Mesodermal cell (in vitro differentiated cells): ENCODE data around the gene LDLRAD4.

Experiments used
- H3K27ac ChIP-seq: 2 replicates; pipeline ENCODE4 v1.7.0; 2013; ENCODE audit warnings: mild to moderate bottlenecking, low read depth, low read length, moderate library complexity; ENCODE audit not compliant: severe bottlenecking
- H3K36me3 ChIP-seq: 2 replicates; pipeline ENCODE4 v1.7.1; 2013; ENCODE audit warnings: mild to moderate bottlenecking, low read length, moderate library complexity; ENCODE audit not compliant: control insufficient read depth, insufficient read depth
- H3K4me1 ChIP-seq: one replicate; pipeline ENCODE4 v1.7.1; 2013; ENCODE audit warnings: mild to moderate bottlenecking, low read length; ENCODE audit not compliant: insufficient read depth, control insufficient read depth, poor library complexity, severe bottlenecking
- H3K4me3 ChIP-seq: 2 replicates; pipeline ENCODE4 v1.7.0; 2013; ENCODE audit warnings: low read length, control low read depth, mild to moderate bottlenecking; ENCODE audit not compliant: insufficient read depth, poor library complexity, severe bottlenecking; ENCODE audit errors: extremely low read depth
- H3K9me3 ChIP-seq: 2 replicates; pipeline ENCODE4 v1.7.1; 2013; ENCODE audit warnings: mild to moderate bottlenecking, low read length, moderate library complexity; ENCODE audit not compliant: control insufficient read depth
- WGBS, 2 experiments: methylation state at CpG; one replicate each; pipeline ENCODE4 v1.1.5; 2013; ENCODE audit warnings: missing lambda C conversion rate in 2 of 2; ENCODE audit not compliant: insufficient coverage in 2 of 2; 5-methylcytosine and 5-hydroxymethylcytosine counted together

The LDLRAD4 gene

DNA sequence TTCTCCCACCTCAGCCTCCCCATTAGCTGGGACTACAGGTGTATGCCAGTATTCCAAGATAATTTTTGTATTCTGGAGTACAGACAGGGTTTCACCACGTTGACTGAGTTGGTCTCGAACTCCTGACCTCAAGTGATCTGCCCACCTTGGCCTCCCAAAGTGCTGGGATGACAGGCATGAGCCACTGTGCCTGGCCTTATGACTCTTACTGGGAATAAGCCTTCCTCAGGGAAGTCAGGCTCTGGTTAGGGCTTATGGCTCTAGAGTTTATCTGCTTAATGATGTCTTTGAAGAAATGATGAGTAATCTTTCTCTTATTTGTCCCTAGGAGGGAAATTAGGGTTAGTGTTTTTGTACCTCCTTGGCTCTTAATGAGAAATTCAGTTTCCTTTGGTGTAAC, 320.1 kb downstream of the LDLRAD4 start:
- H3K27ac ChIP-seq, result no peak overlapping the region
- H3K9me3 ChIP-seq, result no peaks in the 10 kb centered on the region
- 85 to 100% methylated on average over 2 of the region's 2 CpGs for WGBS, 2 experiments
- peaks cover 5% of the 10 kb centered on the region for H3K4me1 ChIP-seq
- no peak overlapping the region for H3K4me3 ChIP-seq
- no peaks in the 10 kb centered on the region for H3K36me3 ChIP-seq

DNA sequence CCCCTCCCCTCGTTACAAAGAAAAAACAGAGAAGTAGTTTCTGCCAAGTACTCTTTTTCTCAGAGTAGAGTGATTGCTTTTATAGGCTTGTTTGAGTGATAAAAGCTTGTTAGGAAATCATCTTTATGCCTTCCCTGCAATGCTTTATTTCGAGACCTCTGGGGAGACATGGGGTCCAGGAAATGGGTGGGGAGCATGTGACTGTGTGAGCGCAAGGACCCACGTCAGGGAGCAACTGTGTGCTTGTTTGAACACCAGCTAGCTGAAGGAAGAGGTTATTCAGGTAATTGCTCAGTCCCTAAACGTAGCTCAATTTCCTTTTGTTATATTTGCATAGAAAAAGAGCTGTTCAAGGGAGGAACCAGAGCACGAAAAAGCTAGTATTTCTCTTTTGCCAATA, 320.5 kb downstream of the LDLRAD4 start:
- no peak overlapping the region for H3K27ac ChIP-seq
- no peaks in the 10 kb centered on the region for H3K36me3 ChIP-seq
- 76 to 87% methylated on average over 3 to 4 of the region's 6 CpGs for WGBS, 2 experiments
- no peak overlapping the region for H3K4me3 ChIP-seq
- H3K9me3 ChIP-seq, result no peaks in the 10 kb centered on the region
- H3K4me1 ChIP-seq, result peaks cover 5% of the 10 kb centered on the region

DNA sequence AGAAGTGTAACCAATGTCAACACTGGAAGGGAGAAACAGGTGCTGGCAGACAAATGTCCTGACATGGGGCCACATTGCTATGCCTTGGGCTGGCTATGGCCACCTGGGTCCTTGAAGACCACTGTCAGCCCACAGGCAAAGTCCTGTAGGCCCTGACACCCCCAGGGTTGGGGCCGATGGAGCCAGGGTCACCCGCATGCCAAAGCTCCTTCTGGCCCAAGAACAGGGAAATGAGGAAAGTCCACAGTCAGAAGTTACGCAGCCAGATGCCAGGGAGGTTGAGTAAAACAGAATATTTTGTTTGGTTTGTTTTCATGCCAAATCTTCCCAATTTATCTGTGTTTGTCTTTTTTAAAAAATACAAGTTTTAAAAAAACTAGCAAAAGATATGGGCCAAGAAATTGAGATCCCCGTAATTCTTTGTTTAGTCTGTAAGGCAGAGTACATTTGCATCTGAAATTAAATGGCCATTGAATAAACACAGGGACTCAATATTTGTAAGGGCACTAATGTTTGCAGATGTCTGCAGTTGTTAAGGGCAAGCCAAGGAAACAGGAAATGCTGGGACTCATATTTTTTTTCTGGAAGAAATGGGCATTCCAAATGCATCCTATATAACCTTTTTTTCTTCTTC, 321.4 kb downstream of the LDLRAD4 start:
- Histone ChIP-seq H3K36me3 (no peaks in the 10 kb centered on the region), H3K9me3 (no peaks in the 10 kb centered on the region), H3K27ac (no peak overlapping the region), H3K4me3 (no peak overlapping the region), H3K4me1 (peaks cover 5% of the 10 kb centered on the region)
- 90 to 100% methylated on average over 3 to 4 of the region's 4 CpGs for WGBS, 2 experiments

- Histone ChIP-seq H3K9me3 (no peaks in the 10 kb centered on the region), H3K4me3 (no peak overlapping the region), H3K27ac (no peak overlapping the region), H3K4me1 (peaks cover 5% of the 10 kb centered on the region), H3K36me3 (no peaks in the 10 kb centered on the region)
- WGBS, 2 experiments, result 90 to 96% methylated on average over 10 of the region's 12 CpGs
Measured at GRCh38 chr18:13540477-13541182, 322.1 kb downstream of the LDLRAD4 start.

DNA sequence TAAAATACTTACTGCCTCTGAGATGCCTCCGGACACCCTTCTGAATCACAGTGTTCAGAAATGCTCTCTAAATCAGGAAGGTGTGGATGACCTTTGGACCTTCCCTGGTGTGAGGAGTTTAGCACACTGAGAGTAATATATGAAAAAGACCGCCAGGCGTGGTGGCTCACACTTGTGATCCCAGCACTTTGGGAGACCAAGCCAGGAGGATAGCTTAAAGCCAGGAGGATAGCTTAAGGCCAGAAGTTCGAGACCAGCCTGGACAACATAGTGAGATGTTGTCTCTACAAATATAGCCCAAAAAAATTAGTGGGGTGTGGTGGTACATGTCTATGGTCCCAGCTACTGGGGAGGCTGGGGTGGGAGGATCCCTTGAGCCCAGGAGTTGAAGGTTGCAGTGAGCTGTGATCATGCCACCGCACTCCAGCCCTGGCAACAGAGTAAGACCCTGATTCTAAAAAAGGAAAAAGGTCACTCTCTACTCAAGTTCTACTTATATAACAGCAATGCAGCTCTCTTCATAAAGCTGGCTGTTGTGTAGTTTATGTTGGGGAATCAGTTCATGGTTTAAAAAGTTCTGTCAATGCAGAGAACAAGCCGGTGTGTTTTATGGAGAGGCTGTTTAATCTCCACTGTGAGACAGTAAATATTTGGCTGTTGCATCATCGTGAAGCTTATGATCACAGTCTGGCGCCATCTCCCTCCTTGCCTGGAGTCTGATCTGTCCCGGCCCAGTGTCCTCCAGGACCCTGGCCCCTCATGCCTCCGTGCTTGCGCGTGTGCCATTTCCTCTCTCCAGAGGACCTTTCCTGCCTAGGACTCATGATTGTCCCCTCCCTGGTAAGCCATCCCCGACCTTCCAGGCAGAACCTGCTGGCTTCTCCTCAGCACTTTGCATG, 323.3 kb downstream of the LDLRAD4 start:
- no peak overlapping the region for H3K27ac ChIP-seq
- peaks cover 5% of the 10 kb centered on the region for H3K4me1 ChIP-seq
- no peaks in the 10 kb centered on the region for H3K36me3 ChIP-seq
- 94 to 95% methylated on average over 10 of the region's 13 CpGs for WGBS, 2 experiments
- H3K9me3 ChIP-seq, result no peaks in the 10 kb centered on the region
- no peak overlapping the region for H3K4me3 ChIP-seq

- Histone ChIP-seq H3K27ac (no peak overlapping the region), H3K9me3 (no peaks in the 10 kb centered on the region), H3K4me1 (peaks cover 5% of the 10 kb centered on the region), H3K36me3 (no peaks in the 10 kb centered on the region), H3K4me3 (no peak overlapping the region)
- 89 to 93% methylated on average over 5 of the region's 7 CpGs for WGBS, 2 experiments
Measured at GRCh38 chr18:13542520-13542847, 323.9 kb downstream of the LDLRAD4 start.

DNA sequence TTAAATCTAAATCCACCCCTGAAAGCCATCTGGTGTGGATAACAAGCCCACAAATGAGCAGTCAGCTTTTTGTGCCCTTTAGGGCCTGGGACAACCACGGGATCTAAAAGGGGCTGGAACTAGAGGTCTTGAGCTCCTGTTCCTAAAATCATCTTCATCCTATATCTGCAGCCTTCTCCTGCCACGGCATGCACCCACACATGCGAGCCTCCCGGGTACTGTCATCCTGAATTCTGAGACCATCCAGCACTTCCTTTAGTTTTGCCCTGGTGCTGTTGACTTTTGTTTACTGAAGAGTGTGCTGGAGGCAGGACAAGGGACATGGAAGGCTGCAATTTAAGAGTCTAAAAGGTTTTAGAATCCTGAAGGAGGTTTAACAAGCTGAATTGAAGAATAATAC, 324.6 kb downstream of the LDLRAD4 start:
- Histone ChIP-seq H3K9me3 (no peaks in the 10 kb centered on the region), H3K4me1 (peaks cover 5% of the 10 kb centered on the region), H3K36me3 (no peaks in the 10 kb centered on the region), H3K4me3 (no peak overlapping the region), H3K27ac (no peak overlapping the region)
- 78 to 100% methylated on average over 1 to 2 of the region's 4 CpGs for WGBS, 2 experiments

- 91 to 93% methylated on average over 17 to 24 of the region's 25 CpGs for WGBS, 2 experiments
- Histone ChIP-seq H3K4me1 (peaks cover 5% of the 10 kb centered on the region), H3K4me3 (no peak overlapping the region), H3K36me3 (no peaks in the 10 kb centered on the region), H3K27ac (no peak overlapping the region), H3K9me3 (no peaks in the 10 kb centered on the region)
Measured at GRCh38 chr18:13543811-13544732, 325.5 kb downstream of the LDLRAD4 start.

DNA sequence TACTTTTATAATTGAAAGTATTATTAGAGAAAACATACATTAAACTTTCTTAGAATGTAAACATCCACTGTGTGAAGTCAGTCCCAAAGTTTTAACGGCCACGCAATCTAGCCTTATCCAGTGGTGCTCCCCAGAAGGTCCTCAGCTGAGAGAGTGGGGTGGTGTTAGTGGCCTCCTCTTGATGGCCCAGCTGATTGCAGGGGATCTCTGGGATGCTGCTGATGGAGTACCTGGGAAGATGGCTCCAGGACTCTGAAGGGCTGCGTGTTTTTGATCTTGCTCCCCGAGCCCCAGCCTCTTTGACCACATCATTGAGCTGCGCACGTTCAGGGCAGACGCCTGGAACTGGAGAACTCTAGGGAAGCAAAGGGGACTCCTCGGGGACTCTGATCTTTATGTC, 326.4 kb downstream of the LDLRAD4 start:
- Histone ChIP-seq H3K27ac (no peak overlapping the region), H3K4me1 (peaks cover 5% of the 10 kb centered on the region), H3K36me3 (no peaks in the 10 kb centered on the region), H3K4me3 (no peak overlapping the region), H3K9me3 (no peaks in the 10 kb centered on the region)
- 96 to 100% methylated on average over 6 of the region's 8 CpGs for whole genome bisulfite sequencing, 2 experiments

GRCh38 chr18:13545514-13545913, 327.0 kb downstream of the LDLRAD4 start:
- Histone ChIP-seq H3K4me1 (peaks cover 5% of the 10 kb centered on the region), H3K9me3 (no peaks in the 10 kb centered on the region), H3K27ac (no peak overlapping the region), H3K36me3 (no peaks in the 10 kb centered on the region), H3K4me3 (no peak overlapping the region)
- WGBS, 2 experiments, result 94% methylated on average over 2 of the region's 4 CpGs; no CpG with 5 or more reads in 1 of the 2 experiments
